SK-N-SH (cell line): Measurements from ENCODE around the gene TBC1D16.
A peak's percentile ranks its signal among the peaks of the same experiment; 100 is the strongest.

Experiments
- MAX ChIP-seq: IDR thresholded peaks from 2 replicates; pipeline ENCODE4 v1.4.0; 2012; ENCODE audit warnings: low read depth
- MEF2A ChIP-seq: IDR thresholded peaks from 2 replicates; pipeline ENCODE4 v1.4.0; 2012; ENCODE audit warnings: low read depth, borderline replicate concordance
- POLR2AphosphoS5 ChIP-seq: IDR thresholded peaks from 2 replicates; pipeline ENCODE4 v1.6.1; 2012; ENCODE audit warnings: low read depth, low read length
- REST ChIP-seq: IDR thresholded peaks from 2 replicates; pipeline ENCODE4 v1.6.1; 2012; ENCODE audit warnings: mild to moderate bottlenecking, low read depth, low read length, moderate library complexity
- SMC3 ChIP-seq: IDR thresholded peaks from 2 replicates; pipeline ENCODE4 v1.6.1; 2012; ENCODE audit warnings: low read depth, low read length, improper control_type of control experiment
- TAF1 ChIP-seq: IDR thresholded peaks from 2 replicates; pipeline ENCODE4 v1.6.1; 2012; ENCODE audit warnings: low read depth, mild to moderate bottlenecking, low read length, moderate library complexity, borderline replicate concordance
- TCF12 ChIP-seq: IDR thresholded peaks from 2 replicates; pipeline ENCODE4 v1.4.0; 2012
- TEAD4 ChIP-seq: IDR thresholded peaks from 2 replicates; pipeline ENCODE4 v1.4.0; 2012; ENCODE audit warnings: mild to moderate bottlenecking, borderline replicate concordance; ENCODE audit not compliant: insufficient read depth
- YY1 ChIP-seq: IDR thresholded peaks from 2 replicates; pipeline ENCODE4 v1.4.0; 2012; ENCODE audit warnings: low read depth, mild to moderate bottlenecking
- TF ChIP-seq, protein P1 (sequence below): fragments of 200-600 bp; sonication (generic); IDR thresholded peaks from 2 replicates; pipeline ENCODE4 v1.6.1; 2017; ENCODE audit warnings: antibody characterized with exemption, mild to moderate bottlenecking, moderate library complexity
- TF ChIP-seq, protein P2 (sequence below): IDR thresholded peaks from 2 replicates; pipeline ENCODE4 v1.4.0; 2012; ENCODE audit warnings: low read depth, borderline replicate concordance
- TF ChIP-seq, protein P3 (sequence below): fragments of 150-350 bp; IDR thresholded peaks from 2 replicates; pipeline ENCODE4 v1.6.1; 2016; ENCODE audit warnings: mild to moderate bottlenecking, low read depth, low read length

DNA sequence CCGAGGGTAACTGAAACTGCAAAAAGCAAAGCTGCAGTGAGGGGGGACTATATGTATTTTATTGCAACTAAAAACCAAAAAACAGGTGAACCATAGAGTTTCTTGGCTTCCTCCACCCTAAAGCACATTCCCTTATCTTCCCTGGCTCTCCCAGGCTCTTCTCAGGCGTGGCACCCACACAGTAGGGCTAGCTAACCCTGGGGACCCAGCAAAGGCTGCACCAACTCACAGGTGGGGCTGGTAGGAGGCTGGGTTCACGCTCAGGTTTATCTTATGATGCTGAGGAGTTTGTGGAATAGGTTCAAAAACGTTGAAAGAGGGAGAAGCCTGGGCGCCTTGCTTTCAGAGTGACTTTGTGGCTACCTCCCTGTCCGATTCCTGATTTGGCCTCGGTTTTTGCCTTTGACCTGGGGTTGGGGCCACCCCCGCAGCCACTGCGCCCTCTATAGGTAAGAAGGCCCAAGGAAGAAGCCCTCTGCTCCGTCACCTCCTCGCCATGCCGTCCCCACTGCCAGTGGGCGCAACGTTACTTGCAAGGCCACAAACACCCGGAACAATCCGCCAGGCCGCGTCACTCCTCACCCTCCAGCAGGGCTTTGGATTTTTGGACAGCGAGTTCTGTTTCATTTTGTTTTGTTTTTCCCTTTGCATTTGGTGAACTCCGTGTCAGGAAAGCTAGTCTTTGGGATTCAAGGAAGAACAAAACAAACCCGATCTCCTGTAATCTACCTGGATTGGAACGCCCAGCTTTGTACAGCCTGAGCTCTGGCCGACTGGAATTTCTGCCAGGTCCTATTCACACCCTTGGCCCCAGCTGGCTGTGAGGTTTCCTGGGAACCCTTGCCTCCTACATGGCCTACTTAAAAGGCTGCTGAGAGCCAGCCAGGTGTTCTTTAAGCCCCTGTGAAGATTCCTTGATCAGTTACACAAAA is 60.8 kb downstream of the TBC1D16 start:
- TF ChIP-seq MAX: no peak
- TF ChIP-seq REST: no peak
- TF ChIP-seq, protein P1, sequence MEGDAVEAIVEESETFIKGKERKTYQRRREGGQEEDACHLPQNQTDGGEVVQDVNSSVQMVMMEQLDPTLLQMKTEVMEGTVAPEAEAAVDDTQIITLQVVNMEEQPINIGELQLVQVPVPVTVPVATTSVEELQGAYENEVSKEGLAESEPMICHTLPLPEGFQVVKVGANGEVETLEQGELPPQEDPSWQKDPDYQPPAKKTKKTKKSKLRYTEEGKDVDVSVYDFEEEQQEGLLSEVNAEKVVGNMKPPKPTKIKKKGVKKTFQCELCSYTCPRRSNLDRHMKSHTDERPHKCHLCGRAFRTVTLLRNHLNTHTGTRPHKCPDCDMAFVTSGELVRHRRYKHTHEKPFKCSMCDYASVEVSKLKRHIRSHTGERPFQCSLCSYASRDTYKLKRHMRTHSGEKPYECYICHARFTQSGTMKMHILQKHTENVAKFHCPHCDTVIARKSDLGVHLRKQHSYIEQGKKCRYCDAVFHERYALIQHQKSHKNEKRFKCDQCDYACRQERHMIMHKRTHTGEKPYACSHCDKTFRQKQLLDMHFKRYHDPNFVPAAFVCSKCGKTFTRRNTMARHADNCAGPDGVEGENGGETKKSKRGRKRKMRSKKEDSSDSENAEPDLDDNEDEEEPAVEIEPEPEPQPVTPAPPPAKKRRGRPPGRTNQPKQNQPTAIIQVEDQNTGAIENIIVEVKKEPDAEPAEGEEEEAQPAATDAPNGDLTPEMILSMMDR: peak; percentile 33
- TF ChIP-seq, protein P2, sequence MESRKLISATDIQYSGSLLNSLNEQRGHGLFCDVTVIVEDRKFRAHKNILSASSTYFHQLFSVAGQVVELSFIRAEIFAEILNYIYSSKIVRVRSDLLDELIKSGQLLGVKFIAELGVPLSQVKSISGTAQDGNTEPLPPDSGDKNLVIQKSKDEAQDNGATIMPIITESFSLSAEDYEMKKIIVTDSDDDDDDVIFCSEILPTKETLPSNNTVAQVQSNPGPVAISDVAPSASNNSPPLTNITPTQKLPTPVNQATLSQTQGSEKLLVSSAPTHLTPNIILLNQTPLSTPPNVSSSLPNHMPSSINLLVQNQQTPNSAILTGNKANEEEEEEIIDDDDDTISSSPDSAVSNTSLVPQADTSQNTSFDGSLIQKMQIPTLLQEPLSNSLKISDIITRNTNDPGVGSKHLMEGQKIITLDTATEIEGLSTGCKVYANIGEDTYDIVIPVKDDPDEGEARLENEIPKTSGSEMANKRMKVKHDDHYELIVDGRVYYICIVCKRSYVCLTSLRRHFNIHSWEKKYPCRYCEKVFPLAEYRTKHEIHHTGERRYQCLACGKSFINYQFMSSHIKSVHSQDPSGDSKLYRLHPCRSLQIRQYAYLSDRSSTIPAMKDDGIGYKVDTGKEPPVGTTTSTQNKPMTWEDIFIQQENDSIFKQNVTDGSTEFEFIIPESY: no peak
- TF ChIP-seq POLR2AphosphoS5: no peak
- TF ChIP-seq TEAD4: no peak
- TF ChIP-seq MEF2A: no peak
- no peak for TF ChIP-seq YY1
- TF ChIP-seq, protein P3, sequence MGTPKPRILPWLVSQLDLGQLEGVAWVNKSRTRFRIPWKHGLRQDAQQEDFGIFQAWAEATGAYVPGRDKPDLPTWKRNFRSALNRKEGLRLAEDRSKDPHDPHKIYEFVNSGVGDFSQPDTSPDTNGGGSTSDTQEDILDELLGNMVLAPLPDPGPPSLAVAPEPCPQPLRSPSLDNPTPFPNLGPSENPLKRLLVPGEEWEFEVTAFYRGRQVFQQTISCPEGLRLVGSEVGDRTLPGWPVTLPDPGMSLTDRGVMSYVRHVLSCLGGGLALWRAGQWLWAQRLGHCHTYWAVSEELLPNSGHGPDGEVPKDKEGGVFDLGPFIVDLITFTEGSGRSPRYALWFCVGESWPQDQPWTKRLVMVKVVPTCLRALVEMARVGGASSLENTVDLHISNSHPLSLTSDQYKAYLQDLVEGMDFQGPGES: no peak
- no peak for TF ChIP-seq TAF1
- no peak for TF ChIP-seq TCF12
- TF ChIP-seq SMC3: no peak
